Pancreas (tissue), 10 donors: ENCODE data around the gene VIPR1. TPM values are rescaled to one million over a fixed set of nuclear protein-coding genes. Genes with fewer than 3 reads are reported as not detected.

Experiments
- ATAC-seq, 4 donors: fragments of 200-7000 bp; cut with Tn5 transposase; one replicate each; pipeline versions ENCODE4 v1.8.0 to v1.9.1; 2020; ENCODE audit warnings: mild to moderate bottlenecking in 4 of 4, moderate library complexity in 4 of 4
- DNase-seq, 6 donors: peaks; one replicate each; pipeline ENCODE4 v3.0.0-alpha.2; 2020
- FAIRE-seq: peaks from 2 replicates; lab custom pipeline; 2012; peaks lifted over from hg19 to GRCh38; lab: Jason Lieb, UNC
- H3K27ac ChIP-seq, 4 donors: fragments of 200-600 bp; sonication (generic); 1 replicate in 3 of 4; 2 replicates in 1 of 4; pipeline versions ENCODE4 v1.5.0 to v1.8.0; 2020
- H3K27me3 ChIP-seq, 4 donors: fragments of 200-600 bp; one replicate each; pipeline ENCODE4 v1.8.0; 2021
- H3K36me3 ChIP-seq, 3 donors: fragments of 200-600 bp; sonication (generic) in 1 of 3; one replicate each; pipeline versions ENCODE4 v1.5.0 to v1.8.0; 2020 to 2021
- H3K4me1 ChIP-seq, 3 donors: fragments of 200-600 bp; one replicate each; pipeline ENCODE4 v1.8.0; 2021
- H3K4me3 ChIP-seq, 4 donors: fragments of 200-600 bp; sonication (generic) in 2 of 4; one replicate each; pipeline versions ENCODE4 v1.5.0 to v1.8.0; 2020 to 2021
- H3K9me3 ChIP-seq, 4 donors: fragments of 200-600 bp; one replicate each; pipeline ENCODE4 v1.8.0; 2021
- CTCF ChIP-seq, 4 donors: fragments of 200-600 bp; sonication (generic) in 3 of 4; IDR thresholded peaks; one replicate each; pipeline versions ENCODE4 v1.5.0 to v1.8.0; 2021; ENCODE audit warnings: antibody characterized with exemption in 4 of 4
- WGBS, 2 donors: extraction: QIAGEN DNeasy Blood & Tissue Kit; methylation state at CpG; one replicate each; pipeline ENCODE4 v1.1.7; 2013; 5-methylcytosine and 5-hydroxymethylcytosine counted together
- intact Hi-C, 3 donors: fragments of 100-400 bp; cut with DNase I; formaldehyde crosslinking; loops; one replicate each; pipeline versions ENCODE4 v1.11.1 to v1.14.2; 2022
- polyA plus RNA-seq, 2 donors: library from polyadenylated mRNA; stranded (reverse); fragments of 200-250 nt; gene quantifications; one replicate each; pipeline ENCODE4 v1.2.3, GENCODE V29; 2013
- total RNA-seq, 6 donors: library from RNA; stranded (reverse); fragmentation: NEBNext Ultra II Directional in 4 of 6; extraction: Animal tissue kit (Norgen Biotek cat#: 25700) in 4 of 6; gene quantifications; one replicate each; pipeline versions ENCODE4 v1.2.1 to v1.2.4, GENCODE V29; 2021 to 2023
- donor health status: healthy with polysubstance abuse.
- donor health status: DM: no; HTN: no; CAD: no; lungs with moderate emphysema.
- donor health status: DM: no; HTN: no; CAD: no.
- donor health status: control.
- donor health status: control.
- donor health status: Bipolar disorder and iron deficiency.
- donor health status: DM: yes; HTN: yes; CAD: no.
- donor health status: DM: no; HTN: no; CAD: no.
- donor health status: DM: no; HTN: no; CAD: no.
- donor health status: DM: yes; HTN: yes; CAD: no.

Gene VIPR1
- total and polyA plus RNA-seq, 8 donors: 0.47 to 10.6 (median 2.1) TPM

GRCh38 chr3:42524751-42525150, 22.3 kb downstream of the VIPR1 start:
- H3K27me3 ChIP-seq: no peaks in the 10 kb centered on the region
- intact Hi-C loops: loop anchor here in 1 of 3 donors (10.0 kb wide), 1 partner anchor 270 kb away; no protein-coding TSS in a partner anchor
- H3K36me3 ChIP-seq: no peaks in the 10 kb centered on the region
- FAIRE-seq (no peak), DNase-seq (no peak), ATAC-seq (no peak)
- H3K27ac ChIP-seq: no peak overlapping the region
- WGBS, 2 donors: 98% methylated on average over 3 of the region's 3 CpGs
- H3K9me3 ChIP-seq: no peaks in the 10 kb centered on the region
- no peaks in the 10 kb centered on the region for H3K4me1 ChIP-seq
- H3K4me3 ChIP-seq: no peak overlapping the region
- no peak for TF ChIP-seq CTCF (IDR thresholded peaks at IDR 0.05)

GRCh38 chr3:42525212-42525611, 22.8 kb downstream of the VIPR1 start:
- DNase-seq (no peak), ATAC-seq (no peak), FAIRE-seq (no peak)
- Histone ChIP-seq H3K27ac (no peak overlapping the region), H3K4me1 (no peaks in the 10 kb centered on the region), H3K4me3 (no peak overlapping the region), H3K9me3 (no peaks in the 10 kb centered on the region), H3K27me3 (no peaks in the 10 kb centered on the region), H3K36me3 (no peaks in the 10 kb centered on the region)
- WGBS, 2 donors: 83 to 87% methylated on average over 4 of the region's 4 CpGs
- intact Hi-C loops: loop anchor here in 1 of 3 donors (10.0 kb wide), 1 partner anchor 270 kb away; no protein-coding TSS in a partner anchor
- TF ChIP-seq CTCF (IDR thresholded peaks at IDR 0.05): no peak

GRCh38 chr3:42525736-42526345, 23.4 kb downstream of the VIPR1 start:
- WGBS, 2 donors: 89 to 95% methylated on average over 13 of the region's 13 CpGs
- intact Hi-C loops: loop anchor here in 1 of 3 donors (10.0 kb wide), 1 partner anchor 271 kb away; no protein-coding TSS in a partner anchor
- Histone ChIP-seq H3K9me3 (no peaks in the 10 kb centered on the region), H3K4me3 (no peak overlapping the region), H3K27ac (no peak overlapping the region), H3K27me3 (no peaks in the 10 kb centered on the region), H3K4me1 (no peaks in the 10 kb centered on the region), H3K36me3 (no peaks in the 10 kb centered on the region)
- ATAC-seq: no peak
- no peak for TF ChIP-seq CTCF (IDR thresholded peaks at IDR 0.05)
- FAIRE-seq: no peak
- DNase-seq: no peak

- Histone ChIP-seq H3K4me1 (no peaks in the 10 kb centered on the region), H3K27me3 (no peaks in the 10 kb centered on the region), H3K4me3 (no peak overlapping the region), H3K9me3 (no peaks in the 10 kb centered on the region), H3K27ac (no peak overlapping the region), H3K36me3 (no peaks in the 10 kb centered on the region)
- ATAC-seq (no peak), DNase-seq (no peak), FAIRE-seq (no peak)
- WGBS, 2 donors: 80 to 87% methylated on average over 15 of the region's 15 CpGs
- no peak for TF ChIP-seq CTCF (IDR thresholded peaks at IDR 0.05)
- intact Hi-C loops: loop anchor here in 1 of 3 donors (10.0 kb wide), 1 partner anchor 272 kb away; no protein-coding TSS in a partner anchor
Measured at GRCh38 chr3:42526616-42527367, 24.3 kb downstream of the VIPR1 start.
